Measurements from ENCODE around the gene SLC23A1. TPM values are rescaled to one million over a fixed set of nuclear protein-coding genes. Genes with fewer than 3 reads are reported as not detected.

The SLC23A1 gene
- polyA plus RNA-seq, 2 of the 4 experiments (the other 2 are of a cell fraction): 4.3 to 7.7 TPM

GRCh38 chr5:139415869-139416268 lies 32.8 kb upstream of the SLC23A1 start:
- Histone ChIP-seq H3K4me3 (no peak overlapping the region), H3K4me1 (no peaks in the 10 kb centered on the region), H3K9me3 (no peaks in the 10 kb centered on the region), H3K27ac (no peak overlapping the region), H3K4me2 (no peak overlapping the region)
- CTCF ChIA-PET: interaction anchor here (0.6 to 13.8 kb wide), 3 partner anchors 9 to 1237 kb away, joined by 3 to 392 read pairs (median 4); no protein-coding TSS in a partner anchor
- DNase-seq (ENCODE audit: low read depth in 1 of 2, low spot score in 1 of 2): no peak
- no peak for ATAC-seq
- TF ChIP-seq JUNB (IDR thresholded peaks at IDR 0.05): no peak
- TF ChIP-seq EHMT2 (IDR thresholded peaks at IDR 0.05; ENCODE audit: low read depth): no peak
- no peak for TF ChIP-seq EP300 (IDR thresholded peaks at IDR 0.05)
- TF ChIP-seq CTCF (IDR thresholded peaks at IDR 0.05): no peak
- TF ChIP-seq SREBF2 (IDR thresholded peaks at IDR 0.05): no peak
- TF ChIP-seq POLR2A (IDR thresholded peaks at IDR 0.05; ENCODE audit: low read length): no peak
- POLR2A ChIA-PET: no interaction called here
- FAIRE-seq: no peak

- ChIA-PET POLR2A (no interaction called here), CTCF (interaction anchor here (0.6 to 13.8 kb wide), 2 partner anchors 9 to 102 kb away, joined by 3 to 392 read pairs; no protein-coding TSS in a partner anchor)
- H3K9me3 ChIP-seq: no peaks in the 10 kb centered on the region
- TF ChIP-seq ATOH8 (CRISPR knock-in tag; IDR thresholded peaks at IDR 0.05; ENCODE audit: low read depth) (no peak), MYC (IDR thresholded peaks at IDR 0.05; ENCODE audit: borderline replicate concordance, low read length) (no peak), SREBF2 (IDR thresholded peaks at IDR 0.05) (no peak), EHF (CRISPR knock-in tag; IDR thresholded peaks at IDR 0.05) (no peak), PHF8 (IDR thresholded peaks at IDR 0.05; ENCODE audit: borderline replicate concordance, low read depth) (no peak), CEBPB (IDR thresholded peaks at IDR 0.05) (no peak), ZFP36 (IDR thresholded peaks at IDR 0.05; ENCODE audit: borderline replicate concordance, partially characterized antibody) (no peak), FOXS1 (CRISPR knock-in tag; IDR thresholded peaks at IDR 0.05) (no peak), ZC3H11A (IDR thresholded peaks at IDR 0.05) (no peak), RARB (CRISPR knock-in tag; IDR thresholded peaks at IDR 0.05) (no peak), RFX5 (IDR thresholded peaks at IDR 0.05) (no peak), HOXB13 (CRISPR knock-in tag; IDR thresholded peaks at IDR 0.05; ENCODE audit: low read depth) (no peak), CBX2 (IDR thresholded peaks at IDR 0.05; ENCODE audit: borderline replicate concordance, low read depth) (no peak), HMGXB4 (CRISPR knock-in tag; IDR thresholded peaks at IDR 0.05; ENCODE audit: borderline replicate concordance) (no peak), CHD4 (IDR thresholded peaks at IDR 0.05; ENCODE audit: borderline replicate concordance) (no peak), RNF2 (IDR thresholded peaks at IDR 0.05; ENCODE audit: borderline replicate concordance, low read depth) (no peak)
- ATAC-seq (no peak), FAIRE-seq (no peak), DNase-seq (ENCODE audit: low read depth in 1 of 2, low spot score in 1 of 2) (no peak)
- H3K4me1 ChIP-seq: no peaks in the 10 kb centered on the region
- WGBS (ENCODE audit: missing lambda C conversion rate): 82% methylated on average over 7 of the region's 8 CpGs
- no peak overlapping the region for H3K4me2 ChIP-seq
- H3K4me3 ChIP-seq: no peak overlapping the region
- no peak overlapping the region for H3K27ac ChIP-seq
Measured at GRCh38 chr5:139415221-139415861, 32.2 kb upstream of the SLC23A1 start.

Data from A549 (cell line).